Prostate gland (tissue), 2 donors: ENCODE data around the gene TRAPPC12. TPM values are rescaled to one million over a fixed set of nuclear protein-coding genes. Genes with fewer than 3 reads are reported as not detected.

Experiments used
- DNase-seq: peaks from one replicate; pipeline ENCODE4 v3.0.0-alpha.2; 2019; ENCODE audit warnings: low spot score
- H3K27ac ChIP-seq, 2 donors: fragments of 200-600 bp; sonication (generic); 2 replicates each; pipeline ENCODE4 v1.5.1; 2017 to 2019
- H3K27me3 ChIP-seq: fragments of 200-600 bp; sonication (generic); replicated peaks from 2 replicates; pipeline ENCODE4 v1.5.1; 2019; ENCODE audit not compliant: insufficient read depth
- H3K36me3 ChIP-seq, 2 donors: fragments of 200-600 bp; sonication (generic); 1 replicate in 1 of 2; 2 replicates in 1 of 2; pipeline versions ENCODE4 v1.5.1 to v1.8.1; 2017 to 2019
- H3K4me1 ChIP-seq: fragments of 200-600 bp; sonication (generic); replicated peaks from 2 replicates; pipeline ENCODE4 v1.5.1; 2019
- H3K4me3 ChIP-seq, 2 donors: fragments of 200-600 bp; sonication (generic); 2 replicates each; pipeline ENCODE4 v1.5.1; 2017 to 2019
- H3K9me3 ChIP-seq: fragments of 200-600 bp; sonication (generic); 2 replicates; pipeline ENCODE4 v1.5.1; 2017
- POLR2A ChIP-seq: fragments of 450-650 bp; IDR thresholded peaks from one replicate; pipeline ENCODE4 v1.6.1; 2016; ENCODE audit warnings: antibody characterized with exemption, mild to moderate bottlenecking
- POLR2AphosphoS5 ChIP-seq: sonication (generic); formaldehyde crosslinking; IDR thresholded peaks from one replicate; pipeline ENCODE4 v1.6.1; 2017; ENCODE audit warnings: antibody characterized with exemption
- WGBS: methylation state at CpG from one replicate; pipeline ENCODE4 v1.1.5; 2018; 5-methylcytosine and 5-hydroxymethylcytosine counted together
- intact Hi-C: fragments of 100-400 bp; cut with DNase I; formaldehyde crosslinking; loops from one replicate; pipeline ENCODE4 v1.14.2; 2022
- total RNA-seq, 2 donors: library from RNA; depleted of rRNA; stranded (reverse); fragments of >200 nt; gene quantifications; one replicate each; pipeline ENCODE4 v1.1.0, GENCODE V29; 2016
- TF ChIP-seq, protein P1 (sequence below), 4 experiments: fragments of 200-600 bp in 2 of 4; fragments of 450-650 bp in 2 of 4; sonication (generic) in 2 of 4; IDR thresholded peaks; 1 replicate in 3 of 4; 2 replicates in 1 of 4; pipeline ENCODE4 v1.5.1; 2016 to 2019; ENCODE audit warnings: antibody characterized with exemption in 4 of 4, mild to moderate bottlenecking in 2 of 4, moderate library complexity in 2 of 4

The TRAPPC12 gene
- total RNA-seq, 2 donors from 2014 or later = 114 to 128 TPM

DNA sequence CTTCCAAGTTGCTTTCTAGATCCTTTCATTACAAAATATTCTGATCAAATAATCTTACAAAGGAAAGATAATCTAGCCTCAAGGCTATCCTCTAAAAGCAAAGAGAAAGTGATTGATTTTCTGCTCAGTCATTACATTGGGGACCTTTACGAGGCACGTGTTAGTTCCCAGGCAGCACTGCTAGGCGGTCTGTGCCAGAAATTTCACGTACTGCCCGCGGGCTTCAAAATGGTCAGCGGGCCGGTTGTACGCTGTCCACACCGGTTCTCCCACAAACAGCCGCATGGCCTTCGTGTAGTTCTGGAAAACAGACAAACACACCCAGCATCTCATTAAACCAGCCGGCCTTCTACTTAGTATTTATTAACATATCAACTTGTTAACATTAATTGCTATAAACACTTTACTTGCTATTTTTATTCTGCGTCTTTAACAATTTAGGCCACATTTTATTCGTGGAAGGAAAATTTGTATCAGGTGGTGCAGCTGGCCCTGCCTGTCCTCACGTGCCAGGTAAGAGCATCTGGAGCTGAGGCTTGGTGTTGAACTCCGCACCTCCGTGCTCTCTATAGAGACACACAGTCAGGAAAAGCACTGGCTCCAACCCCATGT is 119.4 kb downstream of the TRAPPC12 start:
- Histone ChIP-seq H3K9me3 (no peaks in the 10 kb centered on the region), H3K27me3 (no peaks in the 10 kb centered on the region), H3K27ac (no peak overlapping the region), H3K4me1 (no peaks in the 10 kb centered on the region), H3K4me3 (no peak overlapping the region), H3K36me3 (peaks cover 8 to 17% of the 10 kb centered on the region in 2 donors)
- TF ChIP-seq POLR2A (no peak), POLR2AphosphoS5 (no peak)
- TF ChIP-seq, protein P1, sequence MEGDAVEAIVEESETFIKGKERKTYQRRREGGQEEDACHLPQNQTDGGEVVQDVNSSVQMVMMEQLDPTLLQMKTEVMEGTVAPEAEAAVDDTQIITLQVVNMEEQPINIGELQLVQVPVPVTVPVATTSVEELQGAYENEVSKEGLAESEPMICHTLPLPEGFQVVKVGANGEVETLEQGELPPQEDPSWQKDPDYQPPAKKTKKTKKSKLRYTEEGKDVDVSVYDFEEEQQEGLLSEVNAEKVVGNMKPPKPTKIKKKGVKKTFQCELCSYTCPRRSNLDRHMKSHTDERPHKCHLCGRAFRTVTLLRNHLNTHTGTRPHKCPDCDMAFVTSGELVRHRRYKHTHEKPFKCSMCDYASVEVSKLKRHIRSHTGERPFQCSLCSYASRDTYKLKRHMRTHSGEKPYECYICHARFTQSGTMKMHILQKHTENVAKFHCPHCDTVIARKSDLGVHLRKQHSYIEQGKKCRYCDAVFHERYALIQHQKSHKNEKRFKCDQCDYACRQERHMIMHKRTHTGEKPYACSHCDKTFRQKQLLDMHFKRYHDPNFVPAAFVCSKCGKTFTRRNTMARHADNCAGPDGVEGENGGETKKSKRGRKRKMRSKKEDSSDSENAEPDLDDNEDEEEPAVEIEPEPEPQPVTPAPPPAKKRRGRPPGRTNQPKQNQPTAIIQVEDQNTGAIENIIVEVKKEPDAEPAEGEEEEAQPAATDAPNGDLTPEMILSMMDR (IDR thresholded peaks at IDR 0.05) = no peak
- 93% methylated on average over 18 of the region's 18 CpGs for whole genome bisulfite sequencing
- no peak for DNase-seq
- intact Hi-C loops = no loop called here

DNA sequence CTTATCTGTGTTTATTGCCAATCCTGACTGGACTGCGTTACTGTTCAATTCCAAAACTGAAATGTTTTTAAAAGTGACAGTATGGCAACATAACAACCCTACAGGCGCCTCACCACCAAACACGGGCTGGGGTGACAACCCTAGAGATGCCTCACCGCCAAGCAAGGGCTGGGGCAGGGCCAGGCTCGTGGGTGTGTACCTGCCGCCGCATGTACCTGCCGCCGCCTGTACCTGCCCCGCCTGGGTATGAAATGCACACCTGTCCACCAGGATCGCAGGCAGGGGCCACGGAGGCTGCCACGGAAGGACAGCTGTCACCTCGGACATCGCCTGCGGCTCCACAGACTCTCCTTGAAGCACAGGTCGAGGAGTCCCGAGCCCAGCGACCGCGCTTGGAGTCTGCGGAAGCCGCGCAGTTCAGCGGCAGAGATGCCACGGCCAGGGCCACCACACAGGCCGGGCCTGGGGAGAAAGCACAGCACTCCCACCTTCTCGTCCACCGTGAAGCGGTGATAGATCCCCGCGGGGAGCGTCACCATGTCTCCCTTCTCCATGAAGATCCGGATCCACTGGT is 120.9 kb downstream of the TRAPPC12 start:
- no peak overlapping the region for H3K27ac ChIP-seq
- H3K4me3 ChIP-seq = no peak overlapping the region
- H3K36me3 ChIP-seq = peaks cover 8 to 14% of the 10 kb centered on the region in 2 donors
- H3K9me3 ChIP-seq = no peaks in the 10 kb centered on the region
- DNase-seq = no peak
- TF ChIP-seq, protein P1 (IDR thresholded peaks at IDR 0.05) = no peak
- TF ChIP-seq POLR2AphosphoS5 (no peak), POLR2A (no peak)
- H3K27me3 ChIP-seq = no peaks in the 10 kb centered on the region
- H3K4me1 ChIP-seq = no peaks in the 10 kb centered on the region
- intact Hi-C loops = no loop called here
- 95% methylated on average over 34 of the region's 34 CpGs for WGBS

DNA sequence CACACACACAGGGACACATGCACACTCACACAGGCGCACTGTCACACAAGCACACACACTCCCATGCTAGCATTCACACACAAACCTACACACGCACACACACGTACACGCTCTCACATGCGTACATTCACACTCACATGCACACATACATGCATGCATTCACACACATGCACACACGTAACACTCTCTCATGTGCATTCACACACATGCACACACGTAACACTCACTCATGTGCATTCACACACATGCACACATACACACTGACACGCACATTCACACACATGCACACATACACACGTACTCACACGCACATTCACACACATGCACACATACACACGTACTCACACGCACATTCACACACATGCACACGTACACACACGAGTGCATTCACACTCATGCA is 123.6 kb downstream of the TRAPPC12 start:
- Histone ChIP-seq H3K9me3 (no peaks in the 10 kb centered on the region), H3K27me3 (no peaks in the 10 kb centered on the region), H3K36me3 (peaks cover 2 to 8% of the 10 kb centered on the region in 2 donors), H3K4me3 (no peak overlapping the region), H3K4me1 (no peaks in the 10 kb centered on the region), H3K27ac (no peak overlapping the region)
- WGBS = 94% methylated on average over 14 of the region's 14 CpGs
- TF ChIP-seq POLR2A = no peak
- TF ChIP-seq, protein P1 (IDR thresholded peaks at IDR 0.05) = no peak
- no peak for TF ChIP-seq POLR2AphosphoS5
- intact Hi-C loops = no loop called here
- DNase-seq = no peak

DNA sequence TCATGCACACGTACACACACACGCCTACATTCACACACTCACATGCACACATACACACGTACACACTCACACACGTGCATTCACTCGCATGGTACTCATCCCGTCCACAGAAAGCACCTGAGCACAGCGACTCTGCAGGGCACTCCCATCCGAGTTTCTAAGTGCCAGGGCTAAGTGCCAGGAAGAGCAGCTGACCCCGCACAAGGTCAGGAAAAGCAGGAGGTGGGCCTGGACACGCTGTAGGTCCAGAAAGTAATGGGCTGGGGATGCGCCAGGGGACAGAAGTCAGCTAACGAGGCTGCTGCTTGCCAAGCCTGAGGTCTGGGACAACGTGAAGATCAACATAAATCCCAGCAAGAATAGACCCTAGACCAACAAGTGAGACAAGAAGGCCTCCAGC is 124.0 kb downstream of the TRAPPC12 start:
- H3K9me3 ChIP-seq = no peaks in the 10 kb centered on the region
- no peak for TF ChIP-seq POLR2AphosphoS5
- TF ChIP-seq POLR2A = no peak
- TF ChIP-seq, protein P1 (IDR thresholded peaks at IDR 0.05) = no peak
- no peak overlapping the region for H3K27ac ChIP-seq
- H3K36me3 ChIP-seq = peaks cover 2 to 8% of the 10 kb centered on the region in 2 donors
- no peak overlapping the region for H3K4me3 ChIP-seq
- WGBS = 88% methylated on average over 13 of the region's 13 CpGs
- no peaks in the 10 kb centered on the region for H3K4me1 ChIP-seq
- no peaks in the 10 kb centered on the region for H3K27me3 ChIP-seq
- no peak for DNase-seq
- intact Hi-C loops = no loop called here

DNA sequence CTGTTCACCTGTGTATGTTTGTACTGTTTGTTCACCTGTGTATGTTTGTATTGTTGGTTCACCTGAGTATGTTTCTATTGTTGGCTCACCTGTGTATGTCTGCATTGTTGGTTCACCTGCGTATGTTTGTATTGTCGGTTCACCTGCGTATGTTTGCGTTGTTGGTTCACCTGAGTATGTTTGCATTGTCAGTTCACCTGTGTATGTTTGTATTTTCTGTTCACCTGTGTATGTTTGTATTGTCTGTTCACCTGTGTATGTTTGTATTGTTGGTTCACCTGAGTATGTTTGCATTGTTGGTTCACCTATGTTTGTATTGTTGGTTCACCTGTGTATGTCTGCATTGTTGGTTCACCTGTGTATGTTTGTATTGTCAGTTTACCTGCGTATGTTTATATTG is 125.2 kb downstream of the TRAPPC12 start:
- intact Hi-C loops = no loop called here
- WGBS = 75% methylated on average over 5 of the region's 5 CpGs

More for the DNA sequence above, 125.2 kb downstream of the TRAPPC12 start:
- no peaks in the 10 kb centered on the region for H3K4me1 ChIP-seq
- H3K9me3 ChIP-seq = no peaks in the 10 kb centered on the region
- H3K27ac ChIP-seq = no peak overlapping the region
- no peak overlapping the region for H3K4me3 ChIP-seq
- DNase-seq = no peak
- TF ChIP-seq POLR2A (no peak), POLR2AphosphoS5 (no peak)
- TF ChIP-seq, protein P1 (IDR thresholded peaks at IDR 0.05) = no peak
- peaks cover 2 to 8% of the 10 kb centered on the region in 2 donors for H3K36me3 ChIP-seq
- no peaks in the 10 kb centered on the region for H3K27me3 ChIP-seq
